ENCODE results near the gene APBA3.

- TF ChIP-seq MAX (CRISPR knock-in tag; IDR thresholded peaks at IDR 0.05) (no peak), ZNF696 (CRISPR knock-in tag; conservative IDR thresholded peaks at IDR 0.05) (no peak), TSHZ1 (CRISPR knock-in tag; IDR thresholded peaks at IDR 0.05) (no peak), REST (IDR thresholded peaks at IDR 0.05; ENCODE audit: borderline replicate concordance) (no peak), REST (CRISPR knock-in tag; IDR thresholded peaks at IDR 0.05; ENCODE audit: low read depth) (no peak), CTCF (IDR thresholded peaks at IDR 0.05 in 2 of 3, conservative IDR thresholded peaks at IDR 0.05 in 1 of 3; ENCODE audit: insufficient read depth in 2 of 3, low read depth in 1 of 3, low read length in 3 of 3) (no peak), FOXM1 (IDR thresholded peaks at IDR 0.05; ENCODE audit: low read depth) (no peak), FOXM1 (CRISPR knock-in tag; IDR thresholded peaks at IDR 0.05; ENCODE audit: low read depth) (no peak)
Observed at GRCh38 chr19:3716147-3716668, 45.3 kb downstream of the APBA3 start.
